ENCODE measurements around the gene ALDH3B1.
"Not testable (repeated sequence)": the region's sequence is repeated elsewhere in the genome, so short reads cannot be mapped to it uniquely, and the experiment has no call there.

ALDH3B1 gene

GRCh38 chr11:68010090-68011041 lies at the start of gene ALDH3B1:
Gene ALDH3B1, plus strand, starts transcription at chr11:68010327. Its CDS starts 4,971 bp downstream, at chr11:68015298.
- in situ Hi-C loops (cut with MboI; ENCODE audit: low sequenced_read_pairs), result no loop called here

DNA sequence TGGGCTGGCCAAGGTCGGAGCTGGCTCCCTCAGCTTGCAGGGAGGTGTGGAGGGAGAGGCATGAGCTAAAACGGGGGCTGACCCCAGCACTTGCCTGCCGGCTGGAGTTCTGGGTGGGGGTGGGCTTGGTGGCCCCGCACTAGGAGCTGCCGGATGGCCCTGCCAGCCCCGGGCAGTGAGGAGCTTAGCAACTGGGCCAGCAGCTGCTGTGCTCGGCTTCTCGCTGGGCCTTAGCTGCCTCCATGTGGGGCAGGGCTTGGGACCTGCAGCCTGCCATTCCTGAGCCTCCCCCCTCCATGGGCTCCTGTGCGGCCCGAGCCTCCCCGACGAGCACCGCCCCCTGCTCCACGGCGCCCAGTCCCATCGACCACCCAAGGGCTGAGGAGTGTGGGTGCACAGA lies 46.9 kb upstream of the ALDH3B1 start:
- in situ Hi-C loops (cut with MboI; ENCODE audit: low sequenced_read_pairs), result not testable (repeated sequence)

DNA sequence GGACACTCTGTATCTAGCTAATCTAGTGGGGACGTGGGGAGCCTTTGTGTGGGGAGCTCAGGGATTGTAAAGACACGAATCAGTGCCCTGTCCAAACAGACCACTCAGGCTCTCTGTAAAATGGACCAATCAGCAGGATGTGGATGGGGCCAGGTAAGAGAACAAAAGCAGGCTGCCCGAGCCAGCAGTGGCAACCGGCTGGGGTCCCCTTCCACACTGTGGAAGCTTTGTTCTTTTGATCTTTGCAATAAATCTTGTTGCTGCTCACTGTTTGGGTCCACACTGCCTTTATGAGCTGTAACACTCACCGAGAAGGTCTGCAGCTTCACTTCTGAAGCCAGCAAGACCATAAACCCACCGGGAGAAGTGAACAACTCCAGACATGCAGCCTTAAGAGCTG lies 46.2 kb upstream of the ALDH3B1 start:
- in situ Hi-C loops (cut with MboI; ENCODE audit: low sequenced_read_pairs), result not testable (repeated sequence)

DNA sequence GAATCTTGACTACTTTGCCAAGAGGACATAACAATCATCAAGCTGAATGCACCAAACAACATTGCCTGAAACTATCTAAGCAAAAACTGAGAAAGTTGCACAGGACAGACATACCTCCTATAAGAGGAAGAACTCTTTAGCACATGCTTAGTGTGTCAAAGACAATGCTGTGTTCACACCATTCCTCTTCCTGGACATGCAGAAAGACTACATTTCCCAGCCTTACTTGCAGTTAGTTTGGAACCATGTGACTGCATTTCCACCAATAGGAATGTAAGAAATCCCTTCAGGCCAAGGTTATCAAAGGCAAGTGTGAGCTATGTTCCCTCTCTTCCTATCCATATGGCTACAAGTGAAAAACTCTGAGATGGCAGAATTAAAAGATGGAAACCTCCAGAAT lies 45.4 kb upstream of the ALDH3B1 start:
- in situ Hi-C loops (cut with MboI; ENCODE audit: low sequenced_read_pairs), result not testable (repeated sequence)

GRCh38 chr11:67965830-67966348 lies 44.2 kb upstream of the ALDH3B1 start:
- in situ Hi-C loops (cut with MboI; ENCODE audit: low sequenced_read_pairs), result not testable (repeated sequence)

DNA sequence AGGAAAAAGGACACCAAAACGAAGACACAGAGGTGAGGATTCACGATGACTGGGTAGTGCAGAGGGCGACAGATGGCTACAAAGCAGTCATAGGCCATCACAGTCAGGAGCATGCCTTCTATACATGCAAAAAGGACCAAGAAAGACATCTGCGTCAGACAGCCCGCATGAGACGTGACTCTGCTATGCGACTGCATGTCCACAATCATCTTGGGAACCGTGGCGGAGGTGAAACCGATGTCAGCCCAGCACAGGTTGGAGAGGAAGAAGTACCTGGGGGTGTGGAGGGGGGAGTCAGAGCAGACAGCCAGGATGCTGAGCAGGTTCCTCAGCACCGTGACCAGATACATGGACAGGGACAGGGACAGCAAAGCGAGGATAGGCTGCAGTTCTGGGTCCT lies 35.4 kb upstream of the ALDH3B1 start:
- in situ Hi-C loops (cut with MboI; ENCODE audit: low sequenced_read_pairs), result not testable (repeated sequence)

GRCh38 chr11:67978766-67979418 lies 31.2 kb upstream of the ALDH3B1 start:
- in situ Hi-C loops (cut with MboI; ENCODE audit: low sequenced_read_pairs), result not testable (repeated sequence)

DNA sequence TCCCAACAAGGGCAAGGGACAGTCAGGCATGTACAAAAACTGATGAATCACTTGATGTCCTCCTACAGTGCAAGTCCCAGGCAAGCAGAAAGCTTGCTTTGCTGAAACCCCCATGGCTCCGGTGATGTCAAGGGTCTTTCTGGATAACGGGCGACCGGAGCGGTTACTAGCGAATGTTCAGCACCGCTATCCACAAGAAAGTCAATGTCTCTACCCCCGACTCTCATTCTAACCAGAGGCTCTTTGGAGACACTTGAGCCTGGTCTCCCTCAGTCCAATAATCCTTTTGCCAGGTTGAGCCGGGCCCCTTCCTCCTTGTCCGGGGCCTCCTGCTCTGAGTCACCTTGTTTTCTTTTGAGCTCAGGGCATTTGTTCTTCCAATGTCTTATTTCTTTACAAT lies 28.9 kb upstream of the ALDH3B1 start:
- in situ Hi-C loops (cut with MboI; ENCODE audit: low sequenced_read_pairs), result not testable (repeated sequence)

DNA sequence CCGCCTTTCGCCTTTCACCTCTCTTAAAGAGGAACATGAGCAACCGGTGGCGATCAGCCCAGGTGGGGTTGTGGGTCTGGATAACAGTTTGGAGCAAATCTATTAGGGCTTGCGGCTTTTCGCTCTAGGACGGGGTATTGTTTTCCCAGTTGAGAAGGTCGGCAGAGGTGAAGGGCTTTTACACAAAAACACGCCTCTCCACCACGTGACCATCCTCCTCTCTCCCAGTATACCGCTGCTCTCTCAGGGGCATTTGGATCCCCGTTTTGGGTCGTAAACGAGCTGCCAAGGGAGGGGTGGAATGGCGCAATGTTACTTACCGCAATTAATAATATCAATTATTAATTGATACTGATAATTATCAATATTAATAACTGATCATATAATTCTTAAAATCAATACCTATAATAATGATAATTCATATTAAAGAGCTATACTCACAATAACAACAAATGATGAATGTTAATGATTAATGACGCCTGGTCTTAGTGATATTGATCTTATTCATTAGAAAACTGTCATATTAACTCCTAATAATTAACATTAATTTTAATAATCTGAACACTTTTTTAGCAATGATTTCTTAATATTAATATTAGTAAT lies 27.8 kb upstream of the ALDH3B1 start:
- in situ Hi-C loops (cut with MboI; ENCODE audit: low sequenced_read_pairs), result not testable (repeated sequence)

GRCh38 chr11:67983951-67984350 lies 26.2 kb upstream of the ALDH3B1 start:
- in situ Hi-C loops (cut with MboI; ENCODE audit: low sequenced_read_pairs), result no loop called here

DNA sequence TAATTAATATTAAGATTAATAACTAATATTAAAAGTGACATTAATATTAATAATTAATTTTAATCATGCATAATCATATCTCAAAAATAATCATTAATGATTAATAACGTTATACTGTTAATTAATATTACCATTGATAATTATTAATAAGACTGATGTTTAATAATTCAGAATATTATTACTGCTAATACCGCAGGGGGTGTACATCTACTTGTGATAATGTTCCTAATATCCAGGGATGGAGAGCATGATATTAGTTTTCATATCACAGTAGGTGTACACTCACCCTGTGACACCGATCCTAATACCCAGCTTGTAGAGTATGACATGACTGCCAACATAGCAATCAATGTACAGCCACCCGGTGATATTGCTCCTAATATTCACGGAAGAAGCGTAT lies 24.8 kb upstream of the ALDH3B1 start:
- in situ Hi-C loops (cut with MboI; ENCODE audit: low sequenced_read_pairs), result not testable (repeated sequence)

GRCh38 chr11:67990546-67991346 lies 19.4 kb upstream of the ALDH3B1 start:
- in situ Hi-C loops (cut with MboI; ENCODE audit: low sequenced_read_pairs), result not testable (repeated sequence)

DNA sequence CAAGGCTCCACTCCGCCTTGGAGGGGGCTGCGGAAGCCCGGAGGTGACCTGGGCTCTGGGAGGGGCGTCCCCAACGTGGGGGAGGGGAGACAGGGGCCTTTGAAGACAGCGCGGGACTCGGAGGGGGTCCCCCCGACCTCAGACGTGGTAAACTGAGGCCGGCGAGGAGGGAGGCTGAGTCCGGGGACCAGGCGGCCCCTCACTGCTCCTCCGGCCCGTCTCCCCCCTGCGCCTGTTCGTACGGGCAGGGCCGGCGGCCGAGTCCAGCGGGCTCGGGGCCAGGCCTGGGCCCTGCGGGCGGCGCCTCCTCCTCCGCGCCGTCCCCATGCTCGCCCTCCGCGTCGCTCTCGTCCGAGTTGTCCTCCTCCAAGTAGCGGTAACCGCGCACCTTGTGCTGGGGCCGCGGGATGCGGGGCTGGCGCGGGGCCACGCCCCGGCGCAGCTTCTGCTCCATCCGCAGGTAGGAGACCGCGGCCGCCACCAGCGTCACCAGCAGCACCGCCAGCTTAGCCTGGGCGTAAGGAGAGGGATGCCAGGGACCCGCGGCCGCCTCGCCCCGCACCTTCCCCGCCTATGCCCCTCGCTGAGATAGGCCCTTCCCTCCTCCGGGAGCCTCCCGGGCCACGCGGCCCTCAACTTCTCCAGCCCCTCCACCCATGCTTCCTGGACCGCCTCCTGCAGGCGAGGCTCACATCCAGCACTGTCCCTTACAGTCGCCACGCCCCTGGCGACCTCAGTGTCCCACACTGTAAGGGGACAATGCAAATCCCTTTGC lies 18.6 kb upstream of the ALDH3B1 start:
- in situ Hi-C loops (cut with MboI; ENCODE audit: low sequenced_read_pairs), result not testable (repeated sequence)

- in situ Hi-C loops (cut with MboI; ENCODE audit: low sequenced_read_pairs), result not testable (repeated sequence)
Measured at GRCh38 chr11:67993821-67994220, 16.3 kb upstream of the ALDH3B1 start.

GRCh38 chr11:67994387-67994786 lies 15.7 kb upstream of the ALDH3B1 start:
- in situ Hi-C loops (cut with MboI; ENCODE audit: low sequenced_read_pairs), result not testable (repeated sequence)

- in situ Hi-C loops (cut with MboI; ENCODE audit: low sequenced_read_pairs), result not testable (repeated sequence)
Measured at GRCh38 chr11:67995129-67995528, 15.0 kb upstream of the ALDH3B1 start.

DNA sequence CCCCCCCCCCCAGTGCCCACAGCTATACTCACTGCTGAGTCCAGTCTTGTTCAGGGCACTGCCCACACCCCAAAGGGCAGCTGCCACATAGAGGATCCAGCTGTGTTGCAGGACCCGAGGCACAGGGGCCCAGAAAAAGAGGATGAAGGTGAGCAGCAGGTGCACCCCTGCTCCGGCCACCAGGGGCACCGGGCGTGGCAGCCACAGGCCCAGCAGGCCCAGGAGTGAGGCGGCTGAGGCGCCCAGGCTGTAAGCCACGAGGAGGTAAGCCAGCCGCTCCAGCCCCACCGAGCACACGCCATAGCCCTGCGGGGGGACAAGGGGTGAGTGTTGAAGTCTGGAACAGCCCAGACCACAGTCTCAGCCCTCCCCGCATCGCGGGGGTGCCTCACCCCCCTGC lies 14.5 kb upstream of the ALDH3B1 start:
- in situ Hi-C loops (cut with MboI; ENCODE audit: low sequenced_read_pairs), result not testable (repeated sequence)

DNA sequence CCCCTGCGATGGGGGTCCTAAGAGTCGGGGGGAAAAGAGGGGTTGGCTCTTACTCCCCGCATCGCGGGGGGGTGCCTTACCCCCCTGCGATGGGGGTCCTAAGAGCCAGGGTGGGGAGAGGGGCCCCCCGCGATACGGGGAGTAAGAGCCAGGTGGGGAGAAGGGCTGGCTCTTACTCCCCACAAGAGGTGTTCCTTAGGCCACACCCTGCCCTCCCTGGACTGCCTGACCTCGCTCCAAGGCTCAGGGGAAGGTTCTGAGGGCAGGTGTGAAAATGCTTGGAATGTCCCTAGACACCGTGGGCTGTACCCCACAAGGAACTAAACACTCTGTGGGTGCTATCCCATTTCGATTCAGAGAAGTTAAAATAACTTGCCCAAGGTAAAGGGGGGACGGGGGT lies 14.1 kb upstream of the ALDH3B1 start:
- in situ Hi-C loops (cut with MboI; ENCODE audit: low sequenced_read_pairs), result no loop called here

DNA sequence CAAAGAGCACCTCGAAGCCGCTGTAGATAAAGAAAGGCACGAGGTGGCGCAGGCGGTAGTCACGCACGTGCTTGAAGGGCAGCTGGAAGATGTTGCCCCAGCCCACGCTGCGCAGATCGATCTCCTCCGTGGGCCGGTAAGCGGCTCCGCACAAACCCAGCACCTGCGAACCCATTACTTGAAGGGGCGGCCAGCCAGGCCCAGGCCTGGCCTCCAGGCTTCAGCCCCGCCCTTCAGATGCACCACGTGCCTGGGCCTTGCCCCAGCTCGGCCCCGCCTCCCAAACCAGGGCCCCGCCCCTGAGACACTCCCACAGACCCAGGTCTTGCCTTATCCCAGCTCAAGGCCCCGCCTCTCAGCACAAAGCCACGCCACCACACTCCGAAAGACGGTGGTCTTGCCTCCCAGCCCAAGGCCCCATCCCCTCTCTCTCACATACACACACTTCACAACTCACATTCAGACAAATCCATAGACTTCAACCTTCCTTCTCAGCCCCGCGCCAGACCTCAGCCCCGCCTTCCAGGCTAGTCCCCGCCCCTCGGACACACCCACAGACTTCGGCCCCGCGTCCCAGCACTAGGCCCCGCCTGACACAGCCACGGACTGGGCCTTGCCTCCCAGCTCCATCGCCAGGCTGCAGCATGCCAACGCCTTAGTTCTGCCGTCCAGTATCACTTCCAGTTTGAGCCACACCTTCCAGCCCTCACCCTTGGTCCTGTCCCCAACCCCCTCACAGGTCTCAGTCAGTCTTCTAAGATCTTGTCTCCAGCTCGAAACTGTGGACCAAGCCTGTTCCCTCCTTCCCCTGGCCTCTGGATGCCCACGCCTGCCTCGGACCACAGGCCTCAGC lies 13.3 kb upstream of the ALDH3B1 start:
- in situ Hi-C loops (cut with MboI; ENCODE audit: low sequenced_read_pairs), result no loop called here
